ENCODE measurements around the gene ACVR1. TPM values are rescaled to one million over a fixed set of nuclear protein-coding genes. Genes with fewer than 3 reads are reported as not detected.

The ACVR1 gene
- total and polyA plus RNA-seq, 4 donors, result 21.1 to 24.8 (median 23.2) TPM

- H3K27me3 ChIP-seq (ENCODE audit: control insufficient read depth, insufficient read depth, low read length), result no peaks in the 10 kb centered on the region
- H3K4me1 ChIP-seq (ENCODE audit: control insufficient read depth, insufficient read depth, low read length), result peaks cover 6% of the 10 kb centered on the region
- no peaks in the 10 kb centered on the region for H3K36me3 ChIP-seq (ENCODE audit: control insufficient read depth, insufficient read depth, low read length)
- no peak overlapping the region for H3K27ac ChIP-seq (ENCODE audit: low read depth, low read length)
- no peak overlapping the region for H3K4me3 ChIP-seq (ENCODE audit: low read depth, low read length)
- H3K9me3 ChIP-seq (ENCODE audit: control insufficient read depth, insufficient read depth, low read length), result no peaks in the 10 kb centered on the region
- no peak for DNase-seq (ENCODE audit: low read depth in 4 of 6, low spot score in 6 of 6)
- 89% methylated on average over 1 of the region's 3 CpGs for WGBS (ENCODE audit: insufficient coverage)
Measured at GRCh38 chr2:157792335-157793052, 83.6 kb downstream of the ACVR1 start.

GRCh38 chr2:157790780-157791179 lies 85.3 kb downstream of the ACVR1 start:
- Histone ChIP-seq H3K9me3 (ENCODE audit: control insufficient read depth, insufficient read depth, low read length) (no peaks in the 10 kb centered on the region), H3K4me1 (ENCODE audit: control insufficient read depth, insufficient read depth, low read length) (peaks cover 6% of the 10 kb centered on the region), H3K27ac (ENCODE audit: low read depth, low read length) (no peak overlapping the region), H3K36me3 (ENCODE audit: control insufficient read depth, insufficient read depth, low read length) (no peaks in the 10 kb centered on the region), H3K4me3 (ENCODE audit: low read depth, low read length) (no peak overlapping the region), H3K27me3 (ENCODE audit: control insufficient read depth, insufficient read depth, low read length) (no peaks in the 10 kb centered on the region)
- DNase-seq (ENCODE audit: low read depth in 4 of 6, low spot score in 6 of 6), result no peak
- WGBS (ENCODE audit: insufficient coverage), result 89% methylated on average over 5 of the region's 5 CpGs

- no peak for DNase-seq (ENCODE audit: low read depth in 4 of 6, low spot score in 6 of 6)
- H3K36me3 ChIP-seq (ENCODE audit: control insufficient read depth, insufficient read depth, low read length), result no peaks in the 10 kb centered on the region
- no peaks in the 10 kb centered on the region for H3K9me3 ChIP-seq (ENCODE audit: control insufficient read depth, insufficient read depth, low read length)
- 81% methylated on average over 3 of the region's 4 CpGs for WGBS (ENCODE audit: insufficient coverage)
- no peak overlapping the region for H3K27ac ChIP-seq (ENCODE audit: low read depth, low read length)
- no peaks in the 10 kb centered on the region for H3K27me3 ChIP-seq (ENCODE audit: control insufficient read depth, insufficient read depth, low read length)
- H3K4me3 ChIP-seq (ENCODE audit: low read depth, low read length), result no peak overlapping the region
- peaks cover 6% of the 10 kb centered on the region for H3K4me1 ChIP-seq (ENCODE audit: control insufficient read depth, insufficient read depth, low read length)
Measured at GRCh38 chr2:157789933-157790511, 86.1 kb downstream of the ACVR1 start.

GRCh38 chr2:157789256-157789655 lies 86.9 kb downstream of the ACVR1 start:
- H3K27me3 ChIP-seq (ENCODE audit: control insufficient read depth, insufficient read depth, low read length), result no peaks in the 10 kb centered on the region
- H3K9me3 ChIP-seq (ENCODE audit: control insufficient read depth, insufficient read depth, low read length), result no peaks in the 10 kb centered on the region
- no peak for DNase-seq (ENCODE audit: low read depth in 4 of 6, low spot score in 6 of 6)
- no peak overlapping the region for H3K4me3 ChIP-seq (ENCODE audit: low read depth, low read length)
- H3K4me1 ChIP-seq (ENCODE audit: control insufficient read depth, insufficient read depth, low read length), result peaks cover 11% of the 10 kb centered on the region
- no peaks in the 10 kb centered on the region for H3K36me3 ChIP-seq (ENCODE audit: control insufficient read depth, insufficient read depth, low read length)
- 77% methylated on average over 3 of the region's 3 CpGs for WGBS (ENCODE audit: insufficient coverage)
- no peak overlapping the region for H3K27ac ChIP-seq (ENCODE audit: low read depth, low read length)

- Histone ChIP-seq H3K27me3 (ENCODE audit: control insufficient read depth, insufficient read depth, low read length) (no peaks in the 10 kb centered on the region), H3K27ac (ENCODE audit: low read depth, low read length) (no peak overlapping the region), H3K4me3 (ENCODE audit: low read depth, low read length) (no peak overlapping the region), H3K4me1 (ENCODE audit: control insufficient read depth, insufficient read depth, low read length) (peaks cover 11% of the 10 kb centered on the region), H3K36me3 (ENCODE audit: control insufficient read depth, insufficient read depth, low read length) (no peaks in the 10 kb centered on the region), H3K9me3 (ENCODE audit: control insufficient read depth, insufficient read depth, low read length) (no peaks in the 10 kb centered on the region)
- WGBS (ENCODE audit: insufficient coverage), result no CpG with 5 or more reads among the region's 5 CpGs
- DNase-seq (ENCODE audit: low read depth in 4 of 6, low spot score in 6 of 6), result no peak
Measured at GRCh38 chr2:157788201-157788600, 87.9 kb downstream of the ACVR1 start.

GRCh38 chr2:157787364-157787938 lies 88.7 kb downstream of the ACVR1 start:
- no peak overlapping the region for H3K4me3 ChIP-seq (ENCODE audit: low read depth, low read length)
- DNase-seq (ENCODE audit: low read depth in 4 of 6, low spot score in 6 of 6), result no peak
- no peak overlapping the region for H3K27ac ChIP-seq (ENCODE audit: low read depth, low read length)
- no peaks in the 10 kb centered on the region for H3K9me3 ChIP-seq (ENCODE audit: control insufficient read depth, insufficient read depth, low read length)
- H3K4me1 ChIP-seq (ENCODE audit: control insufficient read depth, insufficient read depth, low read length), result peaks cover 11% of the 10 kb centered on the region
- 100% methylated on average over 1 of the region's 7 CpGs for WGBS (ENCODE audit: insufficient coverage)
- no peaks in the 10 kb centered on the region for H3K27me3 ChIP-seq (ENCODE audit: control insufficient read depth, insufficient read depth, low read length)
- H3K36me3 ChIP-seq (ENCODE audit: control insufficient read depth, insufficient read depth, low read length), result no peaks in the 10 kb centered on the region

GRCh38 chr2:157786663-157787363 lies 89.3 kb downstream of the ACVR1 start:
- Histone ChIP-seq H3K27me3 (ENCODE audit: control insufficient read depth, insufficient read depth, low read length) (no peaks in the 10 kb centered on the region), H3K36me3 (ENCODE audit: control insufficient read depth, insufficient read depth, low read length) (no peaks in the 10 kb centered on the region), H3K27ac (ENCODE audit: low read depth, low read length) (no peak overlapping the region), H3K9me3 (ENCODE audit: control insufficient read depth, insufficient read depth, low read length) (no peaks in the 10 kb centered on the region), H3K4me1 (ENCODE audit: control insufficient read depth, insufficient read depth, low read length) (peaks cover 11% of the 10 kb centered on the region), H3K4me3 (ENCODE audit: low read depth, low read length) (no peak overlapping the region)
- DNase-seq (ENCODE audit: low read depth in 4 of 6, low spot score in 6 of 6), result no peak
- no CpG with 5 or more reads among the region's 5 CpGs for WGBS (ENCODE audit: insufficient coverage)

- 90% methylated on average over 2 of the region's 6 CpGs for WGBS (ENCODE audit: insufficient coverage)
- Histone ChIP-seq H3K4me1 (ENCODE audit: control insufficient read depth, insufficient read depth, low read length) (peaks cover 11% of the 10 kb centered on the region), H3K9me3 (ENCODE audit: control insufficient read depth, insufficient read depth, low read length) (no peaks in the 10 kb centered on the region)
Measured at GRCh38 chr2:157785866-157786662, 90.1 kb downstream of the ACVR1 start.

GRCh38 chr2:157785200-157785599 lies 90.9 kb downstream of the ACVR1 start:
- H3K27ac ChIP-seq (ENCODE audit: low read depth, low read length), result no peak overlapping the region
- H3K4me1 ChIP-seq (ENCODE audit: control insufficient read depth, insufficient read depth, low read length), result peaks cover 10% of the 10 kb centered on the region
- no peak overlapping the region for H3K4me3 ChIP-seq (ENCODE audit: low read depth, low read length)
- DNase-seq (ENCODE audit: low read depth in 4 of 6, low spot score in 6 of 6), result peak in 2 of 6 donors; percentile 51 to 67
- H3K36me3 ChIP-seq (ENCODE audit: control insufficient read depth, insufficient read depth, low read length), result peaks cover 1% of the 10 kb centered on the region
- H3K27me3 ChIP-seq (ENCODE audit: control insufficient read depth, insufficient read depth, low read length), result no peaks in the 10 kb centered on the region
- no peaks in the 10 kb centered on the region for H3K9me3 ChIP-seq (ENCODE audit: control insufficient read depth, insufficient read depth, low read length)
- 25% methylated on average over 1 of the region's 3 CpGs for WGBS (ENCODE audit: insufficient coverage)

More at GRCh38 chr2:157785866-157786662, 90.1 kb downstream of the ACVR1 start:
- no peak for DNase-seq (ENCODE audit: low read depth in 4 of 6, low spot score in 6 of 6)
- Histone ChIP-seq H3K27ac (ENCODE audit: low read depth, low read length) (no peak overlapping the region), H3K4me3 (ENCODE audit: low read depth, low read length) (no peak overlapping the region), H3K27me3 (ENCODE audit: control insufficient read depth, insufficient read depth, low read length) (no peaks in the 10 kb centered on the region), H3K36me3 (ENCODE audit: control insufficient read depth, insufficient read depth, low read length) (no peaks in the 10 kb centered on the region)
